Gastroesophageal sphincter (tissue), 3 donors: ENCODE results near the gene GRID2.

ENCODE experiments used
- EP300 ChIP-seq: sonication (generic); formaldehyde crosslinking; IDR thresholded peaks from one replicate; pipeline ENCODE4 v1.6.1; 2017; ENCODE audit warnings: antibody characterized with exemption, mild to moderate bottlenecking
- POLR2A ChIP-seq, 2 donors: fragments of 450-650 bp; IDR thresholded peaks; one replicate each; pipeline ENCODE4 v1.6.1; 2017; ENCODE audit warnings: antibody characterized with exemption in 2 of 2, mild to moderate bottlenecking in 2 of 2, moderate library complexity in 1 of 2
- POLR2AphosphoS5 ChIP-seq: sonication (generic); formaldehyde crosslinking; IDR thresholded peaks from one replicate; pipeline ENCODE4 v1.6.1; 2017; ENCODE audit warnings: antibody characterized with exemption
- TF ChIP-seq, protein P1 (sequence below), 4 experiments: fragments of 200-600 bp in 2 of 4; fragments of 450-650 bp in 2 of 4; sonication (generic) in 1 of 4; IDR thresholded peaks; one replicate each; pipeline ENCODE4 v1.5.1; 2017 to 2019; ENCODE audit warnings: antibody characterized with exemption in 4 of 4, mild to moderate bottlenecking in 2 of 4, moderate library complexity in 2 of 4

- TF ChIP-seq, protein P1, sequence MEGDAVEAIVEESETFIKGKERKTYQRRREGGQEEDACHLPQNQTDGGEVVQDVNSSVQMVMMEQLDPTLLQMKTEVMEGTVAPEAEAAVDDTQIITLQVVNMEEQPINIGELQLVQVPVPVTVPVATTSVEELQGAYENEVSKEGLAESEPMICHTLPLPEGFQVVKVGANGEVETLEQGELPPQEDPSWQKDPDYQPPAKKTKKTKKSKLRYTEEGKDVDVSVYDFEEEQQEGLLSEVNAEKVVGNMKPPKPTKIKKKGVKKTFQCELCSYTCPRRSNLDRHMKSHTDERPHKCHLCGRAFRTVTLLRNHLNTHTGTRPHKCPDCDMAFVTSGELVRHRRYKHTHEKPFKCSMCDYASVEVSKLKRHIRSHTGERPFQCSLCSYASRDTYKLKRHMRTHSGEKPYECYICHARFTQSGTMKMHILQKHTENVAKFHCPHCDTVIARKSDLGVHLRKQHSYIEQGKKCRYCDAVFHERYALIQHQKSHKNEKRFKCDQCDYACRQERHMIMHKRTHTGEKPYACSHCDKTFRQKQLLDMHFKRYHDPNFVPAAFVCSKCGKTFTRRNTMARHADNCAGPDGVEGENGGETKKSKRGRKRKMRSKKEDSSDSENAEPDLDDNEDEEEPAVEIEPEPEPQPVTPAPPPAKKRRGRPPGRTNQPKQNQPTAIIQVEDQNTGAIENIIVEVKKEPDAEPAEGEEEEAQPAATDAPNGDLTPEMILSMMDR (IDR thresholded peaks at IDR 0.05) = no peak
- TF ChIP-seq POLR2A (IDR thresholded peaks at IDR 0.05) (no peak), POLR2AphosphoS5 (no peak), EP300 (no peak)
These were observed 311.3 kb downstream of the GRID2 start for GRCh38 chr4:92615049-92615448.
